A673 (cell line): ENCODE measurements around the gene CHPT1. TPM values are rescaled to one million over a fixed set of nuclear protein-coding genes. Genes with fewer than 3 reads are reported as not detected.

Experiments
- BruUV-seq: library from RNA; stranded (reverse); fragments of 400-500 nt; replicated peaks from 2 replicates; lab custom pipeline; 2021; lab: Mats Ljungman, UMichigan
- CTCF ChIA-PET: fragments of 300-600 bp; sonication (Branson Sonifier 250); formaldehyde crosslinking; loops from one replicate; lab custom pipeline; 2022; ENCODE audit warnings: antibody characterized with exemption; lab: Charles Lee
- POLR2A ChIA-PET: fragments of 300-600 bp; sonication (Branson Sonifier 250); formaldehyde crosslinking; loops from one replicate; lab custom pipeline; 2022; ENCODE audit warnings: antibody characterized with exemption; ENCODE audit not compliant: low non-redundant PET; lab: Charles Lee
- DNase-seq: peaks from one replicate; pipeline ENCODE4 v3.0.0-alpha.2; 2015; ENCODE audit warnings: low spot score
- H3K27ac ChIP-seq: fragments of 200-600 bp; sonication (generic); 2 replicates; pipeline ENCODE4 v1.5.1; 2016; ENCODE audit warnings: mixed run types, low read depth, mild to moderate bottlenecking, mixed read lengths, antibody characterized with exemption, low read length; ENCODE audit not compliant: poor library complexity, severe bottlenecking
- H3K27me3 ChIP-seq: fragments of 200-600 bp; sonication (generic); replicated peaks from 2 replicates; pipeline ENCODE4 v1.6.1; 2017; ENCODE audit warnings: mixed run types, low read depth, mild to moderate bottlenecking, mixed read lengths, antibody characterized with exemption, low read length; ENCODE audit not compliant: insufficient read depth, poor library complexity
- H3K36me3 ChIP-seq: fragments of 200-600 bp; sonication (generic); 2 replicates; pipeline ENCODE4 v1.6.1; 2016; ENCODE audit warnings: mixed run types, mild to moderate bottlenecking, mixed read lengths, antibody characterized with exemption, low read length; ENCODE audit not compliant: insufficient read depth, poor library complexity, severe bottlenecking
- H3K4me1 ChIP-seq: fragments of 200-600 bp; sonication (generic); 2 replicates; pipeline ENCODE4 v1.6.1; 2017; ENCODE audit warnings: mixed run types, mild to moderate bottlenecking, mixed read lengths, antibody characterized with exemption, low read length; ENCODE audit not compliant: insufficient read depth, poor library complexity, severe bottlenecking
- H3K4me3 ChIP-seq: fragments of 200-600 bp; sonication (generic); 2 replicates; pipeline ENCODE4 v1.5.1; 2016; ENCODE audit warnings: low read depth, mixed run types, mild to moderate bottlenecking, mixed read lengths, low read length; ENCODE audit not compliant: poor library complexity, severe bottlenecking
- H3K9me3 ChIP-seq: fragments of 200-600 bp; sonication (generic); 2 replicates; pipeline ENCODE4 v1.6.1; 2016; ENCODE audit warnings: mixed run types, low read depth, mild to moderate bottlenecking, mixed read lengths, antibody characterized with exemption, low read length; ENCODE audit not compliant: poor library complexity, severe bottlenecking
- CTCF ChIP-seq: fragments of 300-800, 200-600 bp; sonication (generic); conservative IDR thresholded peaks from 2 replicates; pipeline ENCODE4 v1.5.1; 2017; ENCODE audit warnings: low read depth, mild to moderate bottlenecking, antibody characterized with exemption, low read length, moderate library complexity, mixed read lengths
- EZH2 ChIP-seq: fragments of 200-600 bp; sonication (generic); IDR thresholded peaks from 2 replicates; pipeline ENCODE4 v1.6.1; 2017; ENCODE audit warnings: borderline replicate concordance, low read depth, mild to moderate bottlenecking, mixed read lengths, antibody characterized with exemption, low read length; ENCODE audit not compliant: poor library complexity, severe bottlenecking
- intact Hi-C: fragments of 100-400 bp; cut with micrococcal nuclease; formaldehyde crosslinking; loops from one replicate; pipeline ENCODE4 v1.10.0; 2022; ENCODE audit not compliant: unreplicated experiment
- total RNA-seq: library from RNA; stranded (reverse); gene quantifications from 2 replicates; pipeline ENCODE4 v1.2.3, GENCODE V29; 2021

The CHPT1 gene
- total RNA-seq, 1 experiment from 2014 or later: 31.6 TPM

- Histone ChIP-seq H3K27me3 (no peaks in the 10 kb centered on the region), H3K4me1 (no peaks in the 10 kb centered on the region), H3K4me3 (no peak overlapping the region), H3K36me3 (peaks cover 3% of the 10 kb centered on the region), H3K27ac (no peak overlapping the region), H3K9me3 (no peaks in the 10 kb centered on the region)
- CTCF ChIA-PET: no interaction called here
- TF ChIP-seq EZH2 (no peak), CTCF (no peak)
- no TSS peak for BruUV-seq
- POLR2A ChIA-PET: no interaction called here
- DNase-seq: no peak
- intact Hi-C loops: no loop called here
Observed at GRCh38 chr12:101763246-101763931, 65.9 kb downstream of the CHPT1 start.

- Histone ChIP-seq H3K27ac (no peak overlapping the region), H3K36me3 (no peaks in the 10 kb centered on the region), H3K4me1 (no peaks in the 10 kb centered on the region), H3K27me3 (no peaks in the 10 kb centered on the region), H3K4me3 (no peak overlapping the region), H3K9me3 (no peaks in the 10 kb centered on the region)
- no peak for TF ChIP-seq EZH2
- no peak for TF ChIP-seq CTCF
- POLR2A ChIA-PET: no interaction called here
- intact Hi-C loops: no loop called here
- CTCF ChIA-PET: no interaction called here
- BruUV-seq: TSS peak; percentile 61
- no peak for DNase-seq
Observed at GRCh38 chr12:101764051-101764792, 66.8 kb downstream of the CHPT1 start.

GRCh38 chr12:101767537-101767936, 70.1 kb downstream of the CHPT1 start:
- DNase-seq: no peak
- TF ChIP-seq CTCF (no peak), EZH2 (no peak)
- Histone ChIP-seq H3K36me3 (no peaks in the 10 kb centered on the region), H3K27me3 (no peaks in the 10 kb centered on the region), H3K9me3 (no peaks in the 10 kb centered on the region), H3K4me3 (no peak overlapping the region), H3K27ac (no peak overlapping the region), H3K4me1 (no peaks in the 10 kb centered on the region)
- intact Hi-C loops: loop anchor here (5.0 kb wide), 1 partner anchor 355 kb away; no protein-coding TSS in a partner anchor
- BruUV-seq: no TSS peak
- POLR2A ChIA-PET: no interaction called here
- CTCF ChIA-PET: interaction anchor here (0.5 kb wide), 1 partner anchor 73 kb away, joined by 4 read pairs; no protein-coding TSS in a partner anchor
